ENCODE measurements around the gene ADAM22. TPM values are rescaled to one million over a fixed set of nuclear protein-coding genes. Genes with fewer than 3 reads are reported as not detected.

ADAM22 gene
- total RNA-seq, 1 donor from 2014 or later = 0.40 TPM

- DNase-seq (ENCODE audit: low read depth in 2 of 2) = peak; percentile 3 to 83
These were observed 171.2 kb downstream of the ADAM22 start for GRCh38 chr7:88105231-88105630.

DNA sequence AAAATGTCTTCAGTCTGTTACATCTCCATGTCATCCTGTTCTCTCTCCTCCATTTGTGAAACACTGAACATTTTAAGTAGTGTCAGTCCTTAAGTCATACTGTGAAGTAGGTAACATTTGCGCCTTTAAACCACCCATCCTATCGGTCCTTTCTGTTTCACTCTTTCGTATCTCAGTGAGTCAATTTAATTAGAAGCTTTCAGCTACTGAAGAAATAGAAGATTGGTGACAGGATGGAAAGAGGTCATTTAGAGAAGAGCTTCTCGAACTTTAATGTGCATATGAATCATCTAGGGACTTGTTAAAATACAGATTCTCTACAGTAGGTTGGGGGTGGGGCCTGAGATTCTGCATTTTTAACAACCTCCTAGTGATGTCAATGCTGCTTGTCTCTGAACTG is 172.4 kb downstream of the ADAM22 start:
- no peak for DNase-seq (ENCODE audit: low read depth in 2 of 2)

- no peak for DNase-seq (ENCODE audit: low read depth in 2 of 2)
These were observed 175.6 kb downstream of the ADAM22 start for GRCh38 chr7:88109612-88110011.

DNA sequence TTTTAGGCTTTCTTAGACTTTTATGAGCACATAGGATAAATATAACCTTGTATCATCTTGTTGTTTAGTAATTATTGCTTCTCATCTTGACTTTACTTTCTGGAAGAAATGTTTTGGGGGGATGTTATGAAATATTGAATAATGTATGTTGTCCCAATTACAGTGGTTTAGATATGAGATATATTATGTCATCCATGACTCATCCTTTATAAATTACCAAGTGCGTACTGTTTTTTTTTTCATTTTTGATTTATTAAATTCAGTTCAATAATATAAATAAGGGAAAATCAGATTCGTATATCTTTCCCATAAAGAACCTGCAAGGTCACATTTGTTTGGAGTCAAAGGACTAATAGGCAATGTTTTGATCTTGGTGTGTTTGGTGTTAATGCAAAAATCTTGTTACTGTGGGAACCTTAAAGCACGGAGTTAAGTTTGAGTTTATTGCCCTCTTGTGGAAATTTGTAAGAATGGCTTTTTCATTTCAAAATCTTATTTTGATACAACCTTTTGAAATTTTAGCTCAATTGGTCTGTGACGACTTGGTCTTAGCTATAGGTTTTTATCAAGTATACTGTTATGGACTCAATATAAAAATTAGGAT is 177.2 kb downstream of the ADAM22 start:
- peak; percentile 62 to 76 for DNase-seq (ENCODE audit: low read depth in 2 of 2)

- no peak for DNase-seq (ENCODE audit: low read depth in 2 of 2)
These were observed 178.0 kb downstream of the ADAM22 start for GRCh38 chr7:88111954-88112471.

DNA sequence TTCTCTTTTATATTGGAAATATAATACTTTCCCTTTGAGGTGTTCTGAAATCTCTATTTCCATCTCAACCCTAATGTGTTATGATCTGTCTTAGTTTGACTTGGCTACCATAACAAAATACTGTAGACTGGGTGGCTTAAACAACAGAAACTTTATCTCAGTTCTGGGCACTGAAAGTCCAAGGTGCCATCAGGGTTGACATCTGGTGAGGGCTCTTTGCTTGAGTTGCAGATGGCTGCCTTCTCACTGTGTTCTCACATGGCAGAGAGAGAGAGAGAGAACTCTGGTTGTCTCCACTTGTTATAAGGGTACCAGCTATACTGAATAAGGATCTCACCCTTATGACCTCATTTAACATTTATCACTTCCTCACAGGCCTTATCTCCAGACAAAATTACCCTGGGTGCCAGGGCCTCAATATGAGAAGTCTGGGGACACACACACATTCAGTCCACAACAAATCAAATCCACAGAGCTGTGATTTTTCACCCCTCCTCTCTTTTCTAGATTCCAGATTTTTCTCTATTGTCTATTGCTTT is 181.3 kb downstream of the ADAM22 start:
- no peak for DNase-seq (ENCODE audit: low read depth in 2 of 2)

DNA sequence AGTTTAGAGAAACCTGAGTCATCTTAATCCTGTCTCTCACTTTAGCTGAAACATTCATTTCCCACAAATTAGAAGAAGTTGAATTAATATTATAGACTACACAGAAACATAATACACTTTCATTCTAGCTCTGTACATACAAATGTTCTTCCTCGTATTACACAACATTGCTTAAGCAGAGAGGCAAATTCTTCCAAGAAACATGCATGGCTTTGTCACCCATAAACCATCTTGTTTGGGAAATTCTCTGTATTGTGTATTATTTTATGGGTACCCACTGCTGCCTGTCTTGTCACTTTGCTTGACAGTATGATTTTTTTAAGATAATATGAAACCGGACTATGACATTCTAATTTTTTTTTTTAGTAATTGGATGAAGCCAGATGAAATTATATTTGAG is 181.8 kb downstream of the ADAM22 start:
- no peak for DNase-seq (ENCODE audit: low read depth in 2 of 2)

- no peak for DNase-seq (ENCODE audit: low read depth in 2 of 2)
These were observed 182.3 kb downstream of the ADAM22 start for GRCh38 chr7:88116235-88116795.

- DNase-seq (ENCODE audit: low read depth in 2 of 2) = no peak
These were observed 183.3 kb downstream of the ADAM22 start for GRCh38 chr7:88117325-88117724.

GRCh38 chr7:88121335-88121734 is 187.3 kb downstream of the ADAM22 start:
- no peak for DNase-seq (ENCODE audit: low read depth in 2 of 2)

DNA sequence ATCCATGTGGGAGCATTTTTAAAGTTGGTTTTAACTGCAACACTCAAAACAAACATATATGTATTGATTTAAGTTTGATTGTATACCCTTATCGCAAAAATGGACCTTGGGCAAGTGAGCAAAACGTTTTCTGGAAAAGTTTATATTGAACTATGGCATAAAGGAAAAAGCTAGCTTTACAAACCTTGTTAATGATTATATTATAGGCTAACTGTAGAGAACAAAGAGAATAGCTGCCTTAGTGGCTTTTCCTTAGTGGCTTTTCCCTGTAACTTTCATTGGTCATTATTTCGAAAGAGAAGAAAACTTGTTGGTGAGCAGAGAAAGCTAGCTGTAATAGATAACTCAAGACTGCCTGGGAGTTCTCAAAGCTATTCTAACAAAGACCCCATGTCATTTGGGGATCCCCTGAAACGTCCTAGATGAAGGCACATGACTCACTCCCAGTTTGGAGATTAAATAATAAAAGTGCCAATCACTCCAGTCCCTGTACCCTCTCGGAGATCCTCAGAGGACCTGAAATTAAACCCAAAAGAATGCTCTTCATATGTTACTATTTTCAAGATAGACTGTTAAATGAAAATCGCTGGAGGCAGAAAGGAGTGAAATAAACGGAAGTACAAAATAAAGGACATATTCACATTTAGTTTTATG is 193.7 kb downstream of the ADAM22 start:
- no peak for DNase-seq (ENCODE audit: low read depth in 2 of 2)

- no peak for DNase-seq (ENCODE audit: low read depth in 2 of 2)
These were observed 198.7 kb downstream of the ADAM22 start for GRCh38 chr7:88132725-88133124.

- no peak for DNase-seq (ENCODE audit: low read depth in 2 of 2)
These were observed 206.9 kb downstream of the ADAM22 start for GRCh38 chr7:88140947-88141346.

DNA sequence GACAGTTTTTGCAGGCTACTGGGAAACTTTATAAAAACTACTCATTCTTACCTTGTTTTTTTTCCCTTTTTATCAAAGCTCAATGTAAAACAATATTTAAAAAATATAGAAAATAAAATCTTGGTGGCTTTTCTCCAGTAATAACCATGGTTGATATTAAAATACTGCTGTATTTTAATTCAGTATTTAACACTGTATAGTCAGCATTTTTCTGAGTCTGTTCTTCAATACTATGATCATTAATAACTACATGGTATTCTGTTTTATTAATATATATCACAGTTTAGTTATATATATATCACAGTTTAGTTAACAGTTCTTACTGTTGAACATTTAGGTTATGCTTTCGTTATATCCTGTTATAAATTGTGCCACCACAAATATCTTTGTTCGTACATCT is 207.4 kb downstream of the ADAM22 start:
- no peak for DNase-seq (ENCODE audit: low read depth in 2 of 2)

- DNase-seq (ENCODE audit: low read depth in 2 of 2) = no peak
These were observed 207.9 kb downstream of the ADAM22 start for GRCh38 chr7:88141953-88142352.

DNA sequence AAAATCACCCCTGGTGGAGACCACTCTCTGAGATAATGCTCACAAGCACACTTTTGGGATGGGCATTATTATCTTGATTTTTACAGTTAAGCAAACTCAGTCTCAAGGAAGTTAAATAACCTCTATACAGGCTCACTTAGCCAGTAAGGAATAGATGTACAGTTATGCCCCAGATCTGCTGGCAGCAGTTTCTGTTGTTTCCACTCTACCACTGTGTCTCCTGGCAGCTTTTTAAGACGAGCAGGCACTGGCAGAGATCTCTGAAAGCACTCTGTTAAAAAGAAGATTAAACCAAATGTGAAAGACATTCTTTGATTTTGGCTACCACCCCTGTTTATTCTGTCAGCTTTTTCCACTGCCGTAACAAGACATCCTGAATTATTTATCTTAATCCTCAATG is 212.6 kb downstream of the ADAM22 start:
- DNase-seq (ENCODE audit: low read depth in 2 of 2) = no peak

DNA sequence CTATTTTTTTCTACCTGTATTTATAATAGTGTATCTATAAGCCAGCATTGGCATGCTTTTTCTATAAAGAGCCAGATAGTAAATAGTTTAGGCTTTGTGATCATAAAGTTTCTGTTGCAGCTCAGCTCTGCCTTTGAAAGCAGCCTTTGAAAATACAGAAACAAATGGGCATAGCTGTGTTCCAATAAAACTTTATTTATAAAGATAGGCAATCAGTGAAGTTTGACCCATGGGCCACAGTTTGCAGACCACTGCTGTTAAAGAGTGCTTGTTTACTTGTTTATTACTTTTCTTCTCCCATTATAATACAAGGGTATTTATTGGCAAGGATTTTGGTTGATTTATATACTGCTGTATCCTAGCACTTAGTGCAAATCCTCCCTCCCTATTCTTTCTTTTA is 213.3 kb downstream of the ADAM22 start:
- no peak for DNase-seq (ENCODE audit: low read depth in 2 of 2)

- no peak for DNase-seq (ENCODE audit: low read depth in 2 of 2)
These were observed 213.9 kb downstream of the ADAM22 start for GRCh38 chr7:88147949-88148348.

DNA sequence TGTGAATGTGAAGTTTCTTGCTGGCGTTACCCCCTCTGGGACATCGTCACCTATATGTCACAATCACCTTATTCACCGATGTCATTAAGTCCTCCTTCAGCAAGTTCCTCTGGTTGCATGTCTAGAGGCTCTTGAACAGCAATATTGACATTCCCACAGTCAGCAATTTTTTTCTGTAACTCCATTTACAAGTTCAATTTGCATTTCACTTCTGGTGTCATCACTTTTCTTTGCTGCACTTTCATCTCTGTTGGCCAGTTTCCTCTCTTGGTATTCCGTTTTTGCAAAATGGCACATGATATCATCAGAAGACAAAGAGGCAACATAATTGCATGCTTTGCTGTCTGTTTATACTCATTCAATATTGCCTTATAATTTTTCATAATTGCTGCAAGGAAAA is 216.0 kb downstream of the ADAM22 start:
- DNase-seq (ENCODE audit: low read depth in 2 of 2) = no peak

DNA sequence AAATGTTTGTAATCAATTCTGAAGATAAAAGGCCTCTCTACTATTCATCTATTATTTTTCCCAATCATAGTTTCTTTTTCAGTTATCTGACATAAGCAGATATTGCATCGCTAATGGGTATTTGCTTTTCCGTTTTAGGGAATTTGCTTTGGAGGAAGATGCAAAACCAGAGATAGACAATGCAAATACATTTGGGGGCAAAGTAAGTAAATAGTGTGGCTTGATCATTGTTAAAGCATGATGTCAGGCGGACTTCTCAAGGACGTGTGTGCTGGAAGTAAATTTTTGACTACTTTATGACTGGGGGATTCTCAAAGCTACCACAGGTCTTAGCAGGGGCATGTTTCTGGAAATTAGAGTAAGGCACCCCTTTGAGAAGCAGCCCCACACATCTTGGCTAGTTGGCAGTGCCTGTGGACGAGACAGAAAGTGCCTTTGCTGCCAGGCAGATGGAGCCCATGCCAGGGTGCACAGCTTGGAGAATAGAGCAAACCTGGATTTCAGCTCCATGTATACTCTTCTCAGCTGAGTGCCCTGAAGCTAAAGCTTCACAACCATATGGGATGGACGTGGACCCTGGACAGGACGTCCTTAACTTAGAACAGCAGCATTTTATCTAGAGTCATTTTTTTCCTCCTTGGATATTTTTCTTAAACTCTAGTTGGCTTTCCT is 217.2 kb downstream of the ADAM22 start:
- DNase-seq (ENCODE audit: low read depth in 2 of 2) = no peak

- no peak for DNase-seq (ENCODE audit: low read depth in 2 of 2)
These were observed 219.3 kb downstream of the ADAM22 start for GRCh38 chr7:88153378-88153777.

GRCh38 chr7:88155756-88156155 is 221.7 kb downstream of the ADAM22 start:
- no peak for DNase-seq (ENCODE audit: low read depth in 2 of 2)
